Endodermal cell (in vitro differentiated cells): ENCODE results near the gene IFI44L. TPM values are rescaled to one million over a fixed set of nuclear protein-coding genes. Genes with fewer than 3 reads are reported as not detected.

ENCODE experiments used
- DNase-seq: peaks from one replicate; pipeline ENCODE4 v3.0.0-alpha.2; 2017
- H3K27ac ChIP-seq: 2 replicates; pipeline ENCODE4 v1.5.1; 2013; ENCODE audit warnings: mild to moderate bottlenecking, low read depth, low read length, moderate library complexity
- H3K27me3 ChIP-seq: 2 replicates; pipeline ENCODE4 v1.6.1; 2013; ENCODE audit warnings: mild to moderate bottlenecking, low read length, moderate library complexity; ENCODE audit not compliant: insufficient read depth, control insufficient read depth, poor library complexity, severe bottlenecking
- H3K36me3 ChIP-seq: 2 replicates; pipeline ENCODE4 v1.7.0; 2013; ENCODE audit warnings: mild to moderate bottlenecking, low read length, moderate library complexity; ENCODE audit not compliant: control insufficient read depth, insufficient read depth
- H3K4me1 ChIP-seq: one replicate; pipeline ENCODE4 v1.7.0; 2013; ENCODE audit warnings: low read length; ENCODE audit not compliant: control insufficient read depth, insufficient read depth
- H3K4me3 ChIP-seq: 2 replicates; pipeline ENCODE4 v1.5.1; 2013; ENCODE audit warnings: mild to moderate bottlenecking, low read length, moderate library complexity
- H3K9ac ChIP-seq: 2 replicates; pipeline ENCODE4 v1.6.1; 2013; ENCODE audit warnings: mild to moderate bottlenecking, low read length, moderate library complexity; ENCODE audit not compliant: poor library complexity, severe bottlenecking; ENCODE audit errors: extremely low read depth
- H3K9me3 ChIP-seq: 2 replicates; pipeline ENCODE4 v1.6.1; 2013; ENCODE audit warnings: mild to moderate bottlenecking, low read length, moderate library complexity; ENCODE audit not compliant: control insufficient read depth
- H3K27ac Mint-ChIP-seq: 2 replicates; pipeline ENCODE4 v1.8.0; 2020; ENCODE audit warnings: mixed read lengths
- H3K27me3 Mint-ChIP-seq: 2 replicates; pipeline ENCODE4 v1.8.0; 2021; ENCODE audit warnings: mild to moderate bottlenecking, mixed read lengths; ENCODE audit not compliant: insufficient read depth
- H3K36me3 Mint-ChIP-seq: 2 replicates; pipeline ENCODE4 v1.8.0; 2020; ENCODE audit warnings: low read depth, mixed read lengths
- H3K4me1 Mint-ChIP-seq: 2 replicates; pipeline ENCODE4 v1.8.0; 2020; ENCODE audit warnings: mixed read lengths
- H3K4me3 Mint-ChIP-seq: 2 replicates; pipeline ENCODE4 v1.8.0; 2020; ENCODE audit warnings: mild to moderate bottlenecking, moderate library complexity, mixed read lengths
- H3K9me3 Mint-ChIP-seq: 2 replicates; pipeline ENCODE4 v1.8.0; 2020; ENCODE audit warnings: mild to moderate bottlenecking, mixed read lengths
- WGBS, 2 experiments: methylation state at CpG; one replicate each; pipeline versions ENCODE4 v1.1.5 to v1.1.7; 2013; ENCODE audit warnings: missing lambda C conversion rate in 2 of 2, mixed read lengths in 1 of 2; ENCODE audit not compliant: insufficient coverage in 1 of 2, insufficient read length in 1 of 2; 5-methylcytosine and 5-hydroxymethylcytosine counted together
- total RNA-seq, 2 donors: library from RNA; stranded (reverse); fragmentation: NEBNext Ultra II Directional in 1 of 2; extraction: Animal tissue kit (Norgen Biotek cat#: 25700) in 1 of 2; gene quantifications; 2 replicates in 1 of 2; 3 replicates in 1 of 2; pipeline ENCODE4 v1.2.1, GENCODE V29; 2021
- TF ChIP-seq, protein P1 (sequence below): fragments of 200-600 bp; sonication (generic); conservative IDR thresholded peaks from 2 replicates; pipeline ENCODE4 v1.5.0; 2021; ENCODE audit warnings: antibody characterized with exemption, mild to moderate bottlenecking

The IFI44L gene
- total RNA-seq, 2 donors from 2014 or later = not detected

DNA sequence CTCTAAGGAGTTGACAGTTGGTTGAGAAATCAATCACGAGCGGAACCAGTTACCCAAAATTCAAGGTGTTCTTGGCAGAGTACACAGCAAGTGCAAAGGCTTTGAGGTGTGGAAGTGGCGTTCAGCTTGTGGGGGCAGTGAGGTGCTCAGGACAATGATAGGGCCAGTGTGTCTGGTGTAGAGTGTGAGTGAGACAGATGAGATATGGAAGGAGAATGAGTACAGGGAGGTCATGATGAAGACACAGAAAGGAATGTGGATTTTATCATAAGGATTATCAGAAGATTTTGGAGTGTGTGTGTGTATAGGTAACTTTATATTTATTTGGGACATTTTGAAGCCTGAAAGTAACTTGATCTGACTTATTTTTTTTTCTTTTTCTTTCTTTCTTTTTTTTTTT lies 70.3 kb downstream of the IFI44L start:
- H3K4me3 ChIP-seq = no peak overlapping the region
- H3K36me3 ChIP-seq = no peaks in the 10 kb centered on the region
- H3K27ac Mint-ChIP-seq = no peak overlapping the region
- no peaks in the 10 kb centered on the region for H3K27me3 ChIP-seq
- H3K4me1 Mint-ChIP-seq = no peaks in the 10 kb centered on the region
- no peaks in the 10 kb centered on the region for H3K4me1 ChIP-seq
- TF ChIP-seq, protein P1, sequence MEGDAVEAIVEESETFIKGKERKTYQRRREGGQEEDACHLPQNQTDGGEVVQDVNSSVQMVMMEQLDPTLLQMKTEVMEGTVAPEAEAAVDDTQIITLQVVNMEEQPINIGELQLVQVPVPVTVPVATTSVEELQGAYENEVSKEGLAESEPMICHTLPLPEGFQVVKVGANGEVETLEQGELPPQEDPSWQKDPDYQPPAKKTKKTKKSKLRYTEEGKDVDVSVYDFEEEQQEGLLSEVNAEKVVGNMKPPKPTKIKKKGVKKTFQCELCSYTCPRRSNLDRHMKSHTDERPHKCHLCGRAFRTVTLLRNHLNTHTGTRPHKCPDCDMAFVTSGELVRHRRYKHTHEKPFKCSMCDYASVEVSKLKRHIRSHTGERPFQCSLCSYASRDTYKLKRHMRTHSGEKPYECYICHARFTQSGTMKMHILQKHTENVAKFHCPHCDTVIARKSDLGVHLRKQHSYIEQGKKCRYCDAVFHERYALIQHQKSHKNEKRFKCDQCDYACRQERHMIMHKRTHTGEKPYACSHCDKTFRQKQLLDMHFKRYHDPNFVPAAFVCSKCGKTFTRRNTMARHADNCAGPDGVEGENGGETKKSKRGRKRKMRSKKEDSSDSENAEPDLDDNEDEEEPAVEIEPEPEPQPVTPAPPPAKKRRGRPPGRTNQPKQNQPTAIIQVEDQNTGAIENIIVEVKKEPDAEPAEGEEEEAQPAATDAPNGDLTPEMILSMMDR = no peak
- H3K9ac ChIP-seq = no peak overlapping the region
- H3K27me3 Mint-ChIP-seq = no peaks in the 10 kb centered on the region
- DNase-seq = no peak
- 93 to 97% methylated on average over 3 of the region's 3 CpGs for WGBS, 2 experiments
- H3K27ac ChIP-seq = no peak overlapping the region
- H3K9me3 Mint-ChIP-seq = peaks cover 7% of the 10 kb centered on the region
- no peaks in the 10 kb centered on the region for H3K36me3 Mint-ChIP-seq
- no peaks in the 10 kb centered on the region for H3K9me3 ChIP-seq
- no peak overlapping the region for H3K4me3 Mint-ChIP-seq

DNA sequence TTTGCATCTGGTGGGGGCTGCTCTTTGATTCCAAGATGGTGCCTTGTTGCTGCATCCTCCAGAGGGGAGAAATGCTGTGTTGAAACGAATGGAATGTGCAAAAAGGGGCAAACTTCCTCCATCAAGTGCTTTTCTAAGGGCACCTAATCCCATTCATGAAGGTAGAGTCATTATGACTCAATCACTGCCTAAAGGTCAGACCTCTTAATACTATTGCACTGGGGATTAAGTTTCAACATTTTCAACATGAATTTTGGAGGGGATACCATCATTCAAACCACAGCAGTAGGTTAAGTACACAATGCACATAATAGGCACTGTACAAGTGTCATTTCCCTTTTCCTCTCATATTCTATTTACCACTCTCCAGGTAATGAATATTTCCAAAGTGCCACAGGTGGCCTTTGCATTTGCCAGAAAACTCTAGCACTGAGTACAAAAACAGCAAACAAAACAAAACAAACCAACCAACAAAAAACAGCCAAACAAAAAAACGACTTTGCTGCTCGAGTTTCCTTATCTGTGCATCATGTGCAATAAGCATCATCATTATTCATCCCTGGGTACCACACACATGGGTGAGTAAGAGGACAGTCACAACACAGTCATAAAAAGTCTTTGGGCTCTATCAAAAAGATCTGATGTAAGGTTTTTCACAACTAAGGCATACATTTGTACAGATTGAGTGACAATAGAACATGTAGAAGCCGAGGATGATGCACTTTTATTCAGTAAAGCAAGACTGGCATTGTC lies 71.9 kb downstream of the IFI44L start:
- Histone ChIP-seq H3K9me3 (no peaks in the 10 kb centered on the region), H3K4me3 (no peak overlapping the region), H3K27ac (no peak overlapping the region), H3K4me1 (no peaks in the 10 kb centered on the region), H3K27me3 (no peaks in the 10 kb centered on the region), H3K9ac (no peak overlapping the region), H3K36me3 (no peaks in the 10 kb centered on the region)
- Mint-ChIP-seq H3K27ac (no peak overlapping the region), H3K4me3 (no peak overlapping the region), H3K27me3 (no peaks in the 10 kb centered on the region), H3K4me1 (no peaks in the 10 kb centered on the region), H3K9me3 (peaks cover 7% of the 10 kb centered on the region), H3K36me3 (no peaks in the 10 kb centered on the region)
- TF ChIP-seq, protein P1 = no peak
- WGBS, 2 experiments = 78 to 100% methylated on average over 1 to 4 of the region's 4 CpGs
- DNase-seq = no peak

Other genes starting within 250 kb of the IFI44L start
- gene PTGFR, start 129.5 kb upstream of the IFI44L start, total RNA-seq = under 1 TPM; 0.09 to 0.38 TPM
- gene IFI44, start 29.4 kb downstream of the IFI44L start, total RNA-seq = not detected